Measurements from ENCODE around the gene MYO7A. TPM values are rescaled to one million over a fixed set of nuclear protein-coding genes. Genes with fewer than 3 reads are reported as not detected.

The MYO7A gene
- total and polyA plus RNA-seq, 2 of the 8 experiments (the other 6 are each of a cell fraction or from before 2014, with no cell fraction given) = 1.5 to 1.9 TPM

- no peak overlapping the region for H3K23ac ChIP-seq (ENCODE audit: insufficient read length)
- H2BK15ac ChIP-seq (ENCODE audit: low read length) = no peak overlapping the region
- no peaks in the 10 kb centered on the region for H3K79me1 ChIP-seq (ENCODE audit: low read depth, low read length)
- no peak overlapping the region for H3K14ac ChIP-seq (ENCODE audit: insufficient read length)
- H3K18ac ChIP-seq (ENCODE audit: extremely low read depth, low read length) = no peak overlapping the region
- H3K4me2 ChIP-seq (ENCODE audit: insufficient read depth in 1 of 2, low read depth in 2 of 2, low read length in 2 of 2) = no peak overlapping the region
- peaks cover 7% of the 10 kb centered on the region; the same call in 1 of the 2 replicates for H3K23me2 ChIP-seq (ENCODE audit: low read depth, low read length)
- no peak overlapping the region for H2BK12ac ChIP-seq (ENCODE audit: low read depth, low read length)
- H3K9ac ChIP-seq (replicated peaks in 1 of 4; ENCODE audit: extremely low read depth in 1 of 4, low read depth in 3 of 4, low read length in 3 of 4) = no peak overlapping the region
- H2BK20ac ChIP-seq (ENCODE audit: low read length) = no peak overlapping the region
- peaks cover 0 to 2% (median 0%) of the 10 kb centered on the region in 4 experiments; a peak in 2 of 7 replicates for H3K27me3 ChIP-seq (replicated peaks in 1 of 4; ENCODE audit: control insufficient read depth in 3 of 4, extremely low read depth in 1 of 4, insufficient read depth in 3 of 4, low read length in 3 of 4)
- DNase-seq (ENCODE audit: low read depth in 1 of 2, low spot score in 2 of 2) = no peak
- no peaks in the 10 kb centered on the region for H3K79me2 ChIP-seq (ENCODE audit: control insufficient read depth in 1 of 2, insufficient read depth in 2 of 2, low read length in 2 of 2)
- ChIA-PET POLR2A (ENCODE audit: partially characterized antibody) (interaction anchor here (0.8 to 2.0 kb wide), 2 partner anchors 17 to 31 kb away, joined by 3 to 8 read pairs; no protein-coding TSS in a partner anchor), CTCF (ENCODE audit: partially characterized antibody) (interaction anchor here (1.0 to 16.2 kb wide), 5 partner anchors 10 to 52 kb away, joined by 3 to 104 read pairs (median 7); partner anchors contain the start of gene MYO7A)
- no peak overlapping the region for H4K91ac ChIP-seq (replicated peaks; ENCODE audit: insufficient read length, low read length)
- no peak overlapping the region for H4K5ac ChIP-seq (ENCODE audit: insufficient read length, low read depth, low read length)
- no peak overlapping the region for H3K27ac ChIP-seq (ENCODE audit: low read depth, low read length)
- no peaks in the 10 kb centered on the region for H4K20me1 ChIP-seq (replicated peaks in 1 of 2; ENCODE audit: control insufficient read depth in 1 of 2, insufficient read depth in 2 of 2, low read length in 2 of 2)
- no peak overlapping the region for H2AFZ ChIP-seq (ENCODE audit: low read length)
- H3K4me1 ChIP-seq (replicated peaks in 1 of 4; ENCODE audit: control insufficient read depth in 3 of 4, insufficient read depth in 4 of 4, low read length in 3 of 4) = peaks cover 0 to 15% (median 7%) of the 10 kb centered on the region in 4 experiments
- H2BK120ac ChIP-seq (replicated peaks; ENCODE audit: low read depth, low read length) = no peak overlapping the region
- no peak overlapping the region for H2AK5ac ChIP-seq (ENCODE audit: low read depth, low read length)
- no peak overlapping the region for H3K56ac ChIP-seq (replicated peaks; ENCODE audit: insufficient read length, low read depth, low read length)
- 88% methylated on average over 8 of the region's 8 CpGs; no CpG with 5 or more reads in 1 of the 2 experiments for WGBS, 2 experiments (ENCODE audit: extremely low coverage in 1 of 2, insufficient coverage in 1 of 2, insufficient read length in 1 of 2, insufficient replicate concordance in 2 of 2, low coverage in 1 of 2, low lambda C conversion rate in 2 of 2, missing lambda C conversion rate in 1 of 2)
- no peak overlapping the region for H3K4me3 ChIP-seq (ENCODE audit: extremely low read depth in 1 of 4, insufficient read depth in 2 of 4, low read depth in 3 of 4, low read length in 4 of 4)
- H3K36me3 ChIP-seq (ENCODE audit: control insufficient read depth in 2 of 4, insufficient read depth in 4 of 4, low read length in 3 of 4) = no peaks in the 10 kb centered on the region
- H2BK5ac ChIP-seq (ENCODE audit: low read depth, low read length) = no peak overlapping the region
- no peak for TF ChIP-seq CREB1 (IDR thresholded peaks at IDR 0.05)
- TF ChIP-seq TAF1 (IDR thresholded peaks at IDR 0.05; ENCODE audit: low read depth, low read length) = no peak
- TF ChIP-seq ATF3 (IDR thresholded peaks at IDR 0.05; ENCODE audit: insufficient read depth, low read depth, low read length) = no peak
- no peak for TF ChIP-seq POLR2AphosphoS5 (IDR thresholded peaks at IDR 0.05; ENCODE audit: low read depth, low read length)
- TF ChIP-seq KDM4A (IDR thresholded peaks at IDR 0.05; ENCODE audit: low read depth, low read length, severe bottlenecking) = no peak
- TF ChIP-seq GTF2F1 (IDR thresholded peaks at IDR 0.05; ENCODE audit: borderline replicate concordance, low read depth, low read length) = no peak
- no peak overlapping the region; the same call in 1 of the 2 replicates for H4K8ac ChIP-seq (ENCODE audit: extremely low read depth, insufficient read depth, low read length)
- FAIRE-seq = no peak
- no peaks in the 10 kb centered on the region for H3K9me3 ChIP-seq (ENCODE audit: insufficient read depth in 2 of 2, low read depth in 1 of 2, low read length in 1 of 2)
- H3K4ac ChIP-seq (replicated peaks; ENCODE audit: insufficient read length, low read depth, low read length) = no peak overlapping the region
Observed at GRCh38 chr11:77143405-77144020, 15.5 kb downstream of the MYO7A start.
